Caco-2 (cell line): ENCODE data around the gene PTPRN2. TPM values are rescaled to one million over a fixed set of nuclear protein-coding genes. Genes with fewer than 3 reads are reported as not detected.

ENCODE experiments used
- BruUV-seq: library from RNA; stranded (reverse); fragments of 400-500 nt; replicated peaks from 2 replicates; lab custom pipeline; 2021; lab: Mats Ljungman, UMichigan
- CTCF ChIA-PET: fragments of 300-600 bp; sonication (Branson Sonifier 250); formaldehyde crosslinking; loops from one replicate; lab custom pipeline; 2022; ENCODE audit warnings: antibody characterized with exemption; lab: Charles Lee
- POLR2A ChIA-PET: fragments of 300-600 bp; sonication (Branson Sonifier 250); formaldehyde crosslinking; loops from one replicate; lab custom pipeline; 2022; ENCODE audit warnings: antibody characterized with exemption; lab: Charles Lee
- DNase-seq, 2 experiments: peaks; one replicate each; pipeline versions ENCODE4 v3.0.0 to v3.0.0-alpha.2; 2020 to 2022
- H3K27me3 ChIP-seq: replicated peaks from 2 replicates; pipeline ENCODE4 v1.6.0; 2011; ENCODE audit warnings: low read length; ENCODE audit not compliant: control insufficient read depth, insufficient read depth
- H3K36me3 ChIP-seq: 2 replicates; pipeline ENCODE4 v1.5.1; 2011; ENCODE audit warnings: low read length; ENCODE audit not compliant: control insufficient read depth, insufficient read depth
- H3K4me1 ChIP-seq: fragments of 250-450 bp; sonication (Bioruptor Pico); 2 replicates; pipeline ENCODE4 v1.5.1; 2020; ENCODE audit warnings: mild to moderate bottlenecking
- H3K4me3 ChIP-seq: 2 replicates; pipeline ENCODE4 v1.5.1; 2011; ENCODE audit warnings: low read depth, mild to moderate bottlenecking, control low read depth, low read length
- H3K9me3 ChIP-seq: fragments of 250-450 bp; sonication (Bioruptor Pico); 2 replicates; pipeline ENCODE4 v1.5.1; 2020; ENCODE audit warnings: mild to moderate bottlenecking, moderate library complexity
- H3K27ac Mint-ChIP-seq: one replicate; pipeline ENCODE4 v1.8.0; 2022; ENCODE audit warnings: mixed read lengths; ENCODE audit not compliant: unreplicated experiment
- H3K27me3 Mint-ChIP-seq: one replicate; pipeline ENCODE4 v1.8.0; 2022; ENCODE audit warnings: mixed read lengths; ENCODE audit not compliant: insufficient read depth, unreplicated experiment
- H3K36me3 Mint-ChIP-seq: one replicate; pipeline ENCODE4 v1.8.0; 2022; ENCODE audit warnings: mild to moderate bottlenecking, mixed read lengths; ENCODE audit not compliant: insufficient read depth, unreplicated experiment
- H3K4me1 Mint-ChIP-seq: one replicate; pipeline ENCODE4 v1.8.0; 2022; ENCODE audit warnings: low read depth, mixed read lengths; ENCODE audit not compliant: unreplicated experiment
- H3K4me3 Mint-ChIP-seq: one replicate; pipeline ENCODE4 v1.8.0; 2022; ENCODE audit warnings: mild to moderate bottlenecking, moderate library complexity, mixed read lengths; ENCODE audit not compliant: unreplicated experiment
- H3K9me3 Mint-ChIP-seq: one replicate; pipeline ENCODE4 v1.8.0; 2022; ENCODE audit warnings: mixed read lengths; ENCODE audit not compliant: unreplicated experiment
- intact Hi-C: fragments of 100-400 bp; cut with micrococcal nuclease; formaldehyde crosslinking; loops from one replicate; pipeline ENCODE4 v1.10.0; 2022; ENCODE audit not compliant: unreplicated experiment
- total RNA-seq: library from RNA; stranded (reverse); gene quantifications from 2 replicates; pipeline ENCODE4 v1.2.3, GENCODE V29; 2022
- TF ChIP-seq, protein P1 (sequence below), 2 experiments: fragments of 200-600 bp in 1 of 2; IDR thresholded peaks; 1 replicate in 1 of 2; 2 replicates in 1 of 2; pipeline versions ENCODE4 v1.5.1 to v1.8.0; 2011 to 2022; ENCODE audit warnings: antibody characterized with exemption in 1 of 2, control low read depth in 1 of 2, inconsistent platforms in 1 of 2, low read depth in 1 of 2, low read length in 1 of 2, mild to moderate bottlenecking in 1 of 2, moderate library complexity in 1 of 2; ENCODE audit not compliant: insufficient read depth in 1 of 2, severe bottlenecking in 1 of 2, unreplicated experiment in 1 of 2

The PTPRN2 gene
- total RNA-seq, 1 experiment from 2014 or later, result 1.4 TPM

DNA sequence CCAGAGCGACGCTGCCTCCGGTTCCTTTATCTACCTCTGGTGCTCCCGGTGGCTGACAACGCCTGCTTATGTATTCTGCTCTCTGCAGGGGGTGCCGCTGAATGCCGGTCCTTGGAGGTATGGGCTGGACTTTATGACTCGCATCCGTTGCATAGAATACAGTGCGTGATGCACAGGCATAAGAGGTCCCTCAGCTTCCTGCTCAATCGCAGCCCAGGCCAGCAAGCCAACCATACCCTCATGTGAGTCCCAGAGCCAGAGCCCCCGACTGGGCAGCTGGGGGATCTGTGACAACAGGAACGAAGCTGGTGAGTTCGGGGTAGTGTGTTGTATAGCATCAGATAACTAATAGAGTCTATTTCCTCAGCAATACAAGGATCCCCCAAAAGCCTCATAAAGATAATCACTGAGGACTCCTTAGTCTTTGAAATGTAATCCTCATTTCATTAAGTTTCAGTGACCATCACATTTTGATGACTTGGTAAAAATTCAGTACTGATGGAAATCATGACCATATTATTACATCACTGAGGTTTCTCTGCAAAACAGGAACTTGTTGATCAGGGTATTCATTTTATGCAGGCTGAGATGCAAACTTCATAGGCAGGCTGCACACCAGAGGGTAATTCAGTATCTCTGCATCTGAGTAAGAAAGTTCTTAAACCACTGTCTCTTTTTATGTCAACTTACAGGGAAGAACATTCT is 607.8 kb downstream of the PTPRN2 start:
- Histone ChIP-seq H3K9me3 (no peaks in the 10 kb centered on the region), H3K36me3 (no peaks in the 10 kb centered on the region), H3K4me1 (no peaks in the 10 kb centered on the region), H3K4me3 (no peak overlapping the region), H3K27me3 (no peaks in the 10 kb centered on the region)
- TF ChIP-seq, protein P1, sequence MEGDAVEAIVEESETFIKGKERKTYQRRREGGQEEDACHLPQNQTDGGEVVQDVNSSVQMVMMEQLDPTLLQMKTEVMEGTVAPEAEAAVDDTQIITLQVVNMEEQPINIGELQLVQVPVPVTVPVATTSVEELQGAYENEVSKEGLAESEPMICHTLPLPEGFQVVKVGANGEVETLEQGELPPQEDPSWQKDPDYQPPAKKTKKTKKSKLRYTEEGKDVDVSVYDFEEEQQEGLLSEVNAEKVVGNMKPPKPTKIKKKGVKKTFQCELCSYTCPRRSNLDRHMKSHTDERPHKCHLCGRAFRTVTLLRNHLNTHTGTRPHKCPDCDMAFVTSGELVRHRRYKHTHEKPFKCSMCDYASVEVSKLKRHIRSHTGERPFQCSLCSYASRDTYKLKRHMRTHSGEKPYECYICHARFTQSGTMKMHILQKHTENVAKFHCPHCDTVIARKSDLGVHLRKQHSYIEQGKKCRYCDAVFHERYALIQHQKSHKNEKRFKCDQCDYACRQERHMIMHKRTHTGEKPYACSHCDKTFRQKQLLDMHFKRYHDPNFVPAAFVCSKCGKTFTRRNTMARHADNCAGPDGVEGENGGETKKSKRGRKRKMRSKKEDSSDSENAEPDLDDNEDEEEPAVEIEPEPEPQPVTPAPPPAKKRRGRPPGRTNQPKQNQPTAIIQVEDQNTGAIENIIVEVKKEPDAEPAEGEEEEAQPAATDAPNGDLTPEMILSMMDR (IDR thresholded peaks at IDR 0.05; ENCODE audit: insufficient read depth in 1 of 2, low read depth in 1 of 2, low read length in 1 of 2, severe bottlenecking in 1 of 2, unreplicated experiment in 1 of 2), result no peak
- Mint-ChIP-seq H3K36me3 (peaks cover 5% of the 10 kb centered on the region), H3K4me1 (no peaks in the 10 kb centered on the region), H3K4me3 (no peak overlapping the region), H3K9me3 (peaks cover 3% of the 10 kb centered on the region), H3K27ac (no peak overlapping the region), H3K27me3 (no peaks in the 10 kb centered on the region)
- no peak for DNase-seq
- ChIA-PET POLR2A (no interaction called here), CTCF (no interaction called here)
- intact Hi-C loops, result no loop called here
- BruUV-seq, result no TSS peak

DNA sequence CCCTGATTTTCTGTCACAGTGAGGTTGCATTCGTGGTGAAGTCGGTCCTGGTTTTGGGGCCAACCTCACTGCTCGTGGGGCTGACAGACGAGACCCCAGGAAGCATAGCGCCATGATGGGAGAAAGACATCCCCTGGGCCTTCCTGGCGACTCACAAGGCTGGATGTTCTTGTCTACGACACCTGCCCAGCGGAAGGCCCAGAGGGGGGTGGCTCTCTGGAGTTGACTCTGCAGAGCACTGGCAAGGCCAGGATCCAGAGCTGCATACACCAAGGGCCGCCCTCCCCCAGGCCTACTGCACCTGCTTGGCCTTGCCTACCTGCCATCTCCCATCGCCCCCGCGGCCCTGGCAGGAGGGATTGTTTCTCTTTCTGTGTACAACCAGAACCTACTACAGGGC is 608.9 kb downstream of the PTPRN2 start:
- Histone ChIP-seq H3K4me1 (no peaks in the 10 kb centered on the region), H3K4me3 (no peak overlapping the region), H3K27me3 (no peaks in the 10 kb centered on the region), H3K36me3 (no peaks in the 10 kb centered on the region), H3K9me3 (no peaks in the 10 kb centered on the region)
- Mint-ChIP-seq H3K9me3 (no peaks in the 10 kb centered on the region), H3K27me3 (no peaks in the 10 kb centered on the region), H3K27ac (no peak overlapping the region), H3K4me1 (no peaks in the 10 kb centered on the region), H3K4me3 (no peak overlapping the region), H3K36me3 (peaks cover 5% of the 10 kb centered on the region)
- no TSS peak for BruUV-seq
- ChIA-PET CTCF (no interaction called here), POLR2A (no interaction called here)
- TF ChIP-seq, protein P1 (IDR thresholded peaks at IDR 0.05; ENCODE audit: insufficient read depth in 1 of 2, low read depth in 1 of 2, low read length in 1 of 2, severe bottlenecking in 1 of 2, unreplicated experiment in 1 of 2), result no peak
- intact Hi-C loops, result no loop called here
- no peak for DNase-seq

DNA sequence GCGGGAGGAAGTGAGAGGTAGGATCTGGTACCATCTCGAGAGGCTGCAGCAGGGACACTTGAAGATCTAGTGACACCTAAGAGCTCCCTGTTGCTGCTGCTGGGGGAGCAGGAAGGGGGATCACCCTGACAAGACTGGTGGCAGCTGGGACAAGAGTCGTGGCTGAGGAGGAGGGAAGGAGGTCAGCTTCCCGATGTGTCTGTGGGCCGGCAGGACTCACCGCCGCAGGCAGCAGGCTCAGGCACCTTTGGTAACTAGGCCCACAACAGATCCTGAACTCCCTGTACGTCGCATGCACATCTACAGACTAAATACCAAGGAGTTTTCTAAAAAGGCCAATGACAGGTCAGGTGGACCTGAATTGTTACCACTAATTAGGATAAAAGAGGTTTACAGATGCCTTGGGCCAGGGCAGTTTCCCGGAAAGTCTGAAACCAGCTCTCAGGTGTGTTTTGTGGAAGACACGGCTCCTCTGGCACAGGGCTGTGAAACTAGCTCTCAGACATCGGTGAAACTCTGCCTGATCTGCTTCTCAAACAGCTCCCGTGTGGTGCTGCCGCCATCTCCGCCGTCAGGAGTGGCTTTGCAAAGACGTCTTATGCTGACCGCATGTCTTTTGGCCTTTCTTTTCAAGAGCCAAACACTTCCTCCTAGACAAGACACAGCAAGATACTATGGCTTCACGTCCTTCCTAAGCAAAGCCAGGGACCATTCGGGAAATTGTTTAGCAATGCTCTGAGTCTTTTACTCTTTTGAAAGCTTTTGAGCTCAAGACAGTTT is 609.7 kb downstream of the PTPRN2 start:
- H3K36me3 ChIP-seq, result no peaks in the 10 kb centered on the region
- ChIA-PET POLR2A (no interaction called here), CTCF (no interaction called here)
- H3K9me3 ChIP-seq, result no peaks in the 10 kb centered on the region; the same call in 1 of the 2 replicates
- H3K4me3 ChIP-seq, result no peak overlapping the region
- intact Hi-C loops, result no loop called here
- DNase-seq, result no peak
- Mint-ChIP-seq H3K27ac (no peak overlapping the region), H3K27me3 (no peaks in the 10 kb centered on the region), H3K4me3 (no peak overlapping the region), H3K9me3 (no peaks in the 10 kb centered on the region), H3K36me3 (peaks cover 5% of the 10 kb centered on the region), H3K4me1 (no peaks in the 10 kb centered on the region)
- no peaks in the 10 kb centered on the region for H3K27me3 ChIP-seq
- TF ChIP-seq, protein P1 (IDR thresholded peaks at IDR 0.05; ENCODE audit: insufficient read depth in 1 of 2, low read depth in 1 of 2, low read length in 1 of 2, severe bottlenecking in 1 of 2, unreplicated experiment in 1 of 2), result no peak
- BruUV-seq, result no TSS peak
- no peaks in the 10 kb centered on the region for H3K4me1 ChIP-seq
